ENCODE data around the gene NECTIN2. TPM values are rescaled to one million over a fixed set of nuclear protein-coding genes. Genes with fewer than 3 reads are reported as not detected.
"Not testable (repeated sequence)": the region's sequence is repeated elsewhere in the genome, so short reads cannot be mapped to it uniquely, and the experiment has no call there.

The NECTIN2 gene
- total RNA-seq, 4 donors from 2014 or later: 63.2 to 126 (median 90.4) TPM

DNA sequence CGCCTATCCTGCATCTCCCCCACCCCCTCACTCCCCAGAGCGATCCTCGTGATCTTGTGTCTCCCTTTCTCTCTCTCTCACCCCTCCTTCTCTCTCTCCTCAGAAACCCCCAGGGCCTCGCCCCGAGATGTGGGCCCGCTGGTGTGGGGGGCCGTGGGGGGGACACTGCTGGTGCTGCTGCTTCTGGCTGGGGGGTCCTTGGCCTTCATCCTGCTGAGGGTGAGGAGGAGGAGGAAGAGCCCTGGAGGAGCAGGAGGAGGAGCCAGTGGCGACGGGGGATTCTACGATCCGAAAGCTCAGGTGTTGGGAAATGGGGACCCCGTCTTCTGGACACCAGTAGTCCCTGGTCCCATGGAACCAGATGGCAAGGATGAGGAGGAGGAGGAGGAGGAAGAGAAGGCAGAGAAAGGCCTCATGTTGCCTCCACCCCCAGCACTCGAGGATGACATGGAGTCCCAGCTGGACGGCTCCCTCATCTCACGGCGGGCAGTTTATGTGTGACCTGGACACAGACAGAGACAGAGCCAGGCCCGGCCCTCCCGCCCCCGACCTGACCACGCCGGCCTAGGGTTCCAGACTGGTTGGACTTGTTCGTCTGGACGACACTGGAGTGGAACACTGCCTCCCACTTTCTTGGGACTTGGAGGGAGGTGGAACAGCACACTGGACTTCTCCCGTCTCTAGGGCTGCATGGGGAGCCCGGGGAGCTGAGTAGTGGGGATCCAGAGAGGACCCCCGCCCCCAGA, 32.2 kb downstream of the NECTIN2 start:
- Histone ChIP-seq H3K9me3 (no peaks in the 10 kb centered on the region), H3K27me3 (no peaks in the 10 kb centered on the region), H3K27ac (no peak overlapping the region), H3K4me1 (peaks cover 0 to 7% (median 0%) of the 10 kb centered on the region in 4 donors), H3K36me3 (peaks cover 0 to 88% (median 6%) of the 10 kb centered on the region in 3 donors), H3K4me3 (no peak overlapping the region)
- no peak for DNase-seq (ENCODE audit: low spot score in 2 of 2)
- WGBS, 2 donors: 75% methylated on average over 26 of the region's 26 CpGs
- TF ChIP-seq POLR2A (IDR thresholded peaks at IDR 0.05): no peak

DNA sequence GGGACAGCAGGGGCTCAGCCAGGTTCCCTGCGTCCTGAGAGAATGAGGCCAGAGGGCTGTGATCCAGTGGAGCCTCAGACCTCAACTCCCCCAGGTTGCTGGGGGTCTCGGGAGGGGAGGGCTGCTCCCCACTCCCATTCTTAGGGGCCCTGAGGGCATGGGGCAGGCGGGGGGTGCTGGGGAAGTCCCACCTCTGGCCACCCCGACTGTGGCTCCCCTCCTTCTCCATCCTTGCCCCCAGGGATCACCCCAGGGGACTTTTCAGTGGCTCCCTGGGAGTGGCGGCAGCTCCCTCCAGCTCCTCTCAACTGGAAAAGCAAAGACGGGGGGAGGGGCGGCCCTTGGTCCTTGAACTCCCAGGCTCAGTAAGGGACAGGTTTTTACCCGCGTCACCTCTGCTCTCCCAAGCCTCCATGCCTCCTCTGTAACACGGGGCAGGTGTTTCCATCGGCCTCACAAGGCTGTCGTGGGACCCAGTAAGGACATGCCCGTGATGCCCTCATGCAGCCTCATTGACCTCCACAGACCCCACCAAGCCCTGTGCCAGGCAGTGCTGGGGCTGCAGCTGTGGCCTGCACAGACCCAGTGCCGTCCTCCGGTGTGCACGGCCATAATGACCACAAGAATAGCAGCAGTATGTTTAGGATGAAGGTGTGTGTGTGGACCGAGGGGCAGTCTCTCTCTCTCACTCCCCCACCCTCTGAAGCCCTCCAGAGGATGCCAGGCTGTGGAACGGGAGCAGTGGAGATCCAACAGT, 33.4 kb downstream of the NECTIN2 start:
- no peaks in the 10 kb centered on the region for H3K9me3 ChIP-seq
- TF ChIP-seq, protein P1, sequence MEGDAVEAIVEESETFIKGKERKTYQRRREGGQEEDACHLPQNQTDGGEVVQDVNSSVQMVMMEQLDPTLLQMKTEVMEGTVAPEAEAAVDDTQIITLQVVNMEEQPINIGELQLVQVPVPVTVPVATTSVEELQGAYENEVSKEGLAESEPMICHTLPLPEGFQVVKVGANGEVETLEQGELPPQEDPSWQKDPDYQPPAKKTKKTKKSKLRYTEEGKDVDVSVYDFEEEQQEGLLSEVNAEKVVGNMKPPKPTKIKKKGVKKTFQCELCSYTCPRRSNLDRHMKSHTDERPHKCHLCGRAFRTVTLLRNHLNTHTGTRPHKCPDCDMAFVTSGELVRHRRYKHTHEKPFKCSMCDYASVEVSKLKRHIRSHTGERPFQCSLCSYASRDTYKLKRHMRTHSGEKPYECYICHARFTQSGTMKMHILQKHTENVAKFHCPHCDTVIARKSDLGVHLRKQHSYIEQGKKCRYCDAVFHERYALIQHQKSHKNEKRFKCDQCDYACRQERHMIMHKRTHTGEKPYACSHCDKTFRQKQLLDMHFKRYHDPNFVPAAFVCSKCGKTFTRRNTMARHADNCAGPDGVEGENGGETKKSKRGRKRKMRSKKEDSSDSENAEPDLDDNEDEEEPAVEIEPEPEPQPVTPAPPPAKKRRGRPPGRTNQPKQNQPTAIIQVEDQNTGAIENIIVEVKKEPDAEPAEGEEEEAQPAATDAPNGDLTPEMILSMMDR (IDR thresholded peaks at IDR 0.05): no peak
- TF ChIP-seq POLR2A (IDR thresholded peaks at IDR 0.05): no peak
- TF ChIP-seq EP300 (IDR thresholded peaks at IDR 0.05): no peak
- no peak overlapping the region for H3K27ac ChIP-seq
- peaks cover 0 to 88% (median 0%) of the 10 kb centered on the region in 3 donors for H3K36me3 ChIP-seq
- no peaks in the 10 kb centered on the region for H3K27me3 ChIP-seq
- no peak for DNase-seq (ENCODE audit: low spot score in 2 of 2)
- H3K4me3 ChIP-seq: no peak overlapping the region
- H3K4me1 ChIP-seq: peaks cover 0 to 7% (median 0%) of the 10 kb centered on the region in 4 donors
- 61 to 71% methylated on average over 13 to 17 of the region's 18 CpGs for WGBS, 2 donors

DNA sequence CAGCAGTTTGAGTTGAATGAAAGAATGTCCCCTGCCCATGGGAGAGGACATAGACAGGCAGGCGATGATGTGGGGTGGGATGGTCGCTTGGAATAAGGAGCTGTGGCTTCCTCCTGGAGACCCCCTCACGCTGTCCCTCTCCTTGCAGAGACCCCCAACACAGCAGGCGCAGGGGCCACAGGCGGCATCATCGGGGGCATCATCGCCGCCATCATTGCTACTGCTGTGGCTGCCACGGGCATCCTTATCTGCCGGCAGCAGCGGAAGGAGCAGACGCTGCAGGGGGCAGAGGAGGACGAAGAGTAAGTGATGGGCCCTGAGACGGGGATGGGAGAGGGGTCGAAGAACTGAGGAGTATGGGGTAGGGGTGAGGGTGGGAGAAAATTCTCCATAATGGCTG, 36.0 kb downstream of the NECTIN2 start:
- H3K27me3 ChIP-seq: no peaks in the 10 kb centered on the region
- peaks cover 0 to 86% (median 0%) of the 10 kb centered on the region in 3 donors for H3K36me3 ChIP-seq
- DNase-seq (ENCODE audit: low spot score in 2 of 2): no peak
- no peak overlapping the region for H3K27ac ChIP-seq
- no peak overlapping the region for H3K4me3 ChIP-seq
- TF ChIP-seq POLR2A (IDR thresholded peaks at IDR 0.05) (no peak), EP300 (IDR thresholded peaks at IDR 0.05) (no peak)
- TF ChIP-seq, protein P1 (IDR thresholded peaks at IDR 0.05): no peak
- no peaks in the 10 kb centered on the region for H3K9me3 ChIP-seq
- H3K4me1 ChIP-seq: peaks cover 0 to 4% (median 0%) of the 10 kb centered on the region in 4 donors
- WGBS, 2 donors: 92 to 94% methylated on average over 15 of the region's 15 CpGs

DNA sequence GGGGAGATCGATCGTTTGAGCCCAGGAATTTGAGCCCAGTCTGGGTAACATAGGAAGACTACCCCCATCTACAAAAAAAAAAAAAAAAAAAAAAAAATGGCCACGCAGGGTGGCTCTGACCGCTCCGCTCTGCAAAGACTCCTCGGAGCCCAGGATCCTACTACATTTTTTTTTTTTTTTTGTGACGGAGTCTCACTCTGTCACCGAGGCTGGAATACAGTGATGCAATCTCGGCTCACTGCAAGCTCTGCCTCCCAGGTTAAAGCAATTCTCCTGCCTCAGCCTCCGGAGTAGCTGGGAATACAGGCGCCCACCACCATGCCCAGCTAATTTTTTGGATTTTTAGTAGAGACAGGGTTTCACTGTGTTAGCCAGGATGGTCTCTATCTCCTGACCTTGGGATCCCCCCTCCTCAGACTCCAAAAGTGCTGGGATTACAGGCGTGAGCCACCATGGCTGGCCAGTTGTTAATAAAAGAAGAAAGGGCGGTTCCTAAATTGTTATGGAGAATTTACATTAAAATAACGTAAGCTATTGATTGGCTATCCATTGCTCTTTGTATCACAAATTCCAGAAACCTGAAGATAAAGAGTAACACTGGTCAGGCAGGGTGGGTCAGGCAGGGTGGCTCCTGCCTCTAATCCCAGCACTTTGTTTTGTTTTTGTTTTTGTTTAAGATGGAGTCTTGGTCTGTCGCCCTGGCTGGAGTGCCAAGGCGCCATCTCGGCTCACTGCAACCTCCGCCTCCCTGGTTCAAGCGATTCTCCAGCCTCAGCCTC, 36.7 kb downstream of the NECTIN2 start:
- H3K27me3 ChIP-seq; H3K27ac ChIP-seq; H3K4me3 ChIP-seq; H3K9me3 ChIP-seq; H3K4me1 ChIP-seq; DNase-seq (ENCODE audit: low spot score in 2 of 2): not testable (repeated sequence)
- H3K36me3 ChIP-seq: peaks cover 0 to 86% (median 0%) of the 10 kb centered on the region in 3 donors
- WGBS, 2 donors: 86 to 89% methylated on average over 19 of the region's 19 CpGs

DNA sequence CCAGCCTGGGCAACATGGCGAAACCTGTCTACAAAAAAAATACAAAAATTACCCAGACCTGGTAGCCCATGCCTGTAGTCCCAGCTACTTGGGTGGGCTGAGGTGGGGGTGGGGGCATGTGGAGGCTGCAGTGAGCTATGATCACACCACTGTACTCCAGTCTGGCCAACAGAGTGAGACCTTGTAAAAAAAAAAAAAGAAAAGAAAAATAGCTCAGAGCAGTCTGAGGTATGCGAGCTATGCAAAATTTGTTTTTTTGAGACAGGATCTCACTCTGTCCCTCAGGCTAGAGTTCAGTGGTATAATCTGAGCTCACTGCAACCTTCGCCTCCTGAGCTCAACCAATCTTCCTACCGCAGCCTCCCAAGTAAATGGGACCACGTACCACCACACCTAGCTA, 37.8 kb downstream of the NECTIN2 start:
- H3K27me3 ChIP-seq: no peaks in the 10 kb centered on the region
- peaks cover 0 to 86% (median 0%) of the 10 kb centered on the region in 3 donors for H3K36me3 ChIP-seq
- no peak overlapping the region for H3K27ac ChIP-seq

More for the DNA sequence above, 37.8 kb downstream of the NECTIN2 start:
- H3K9me3 ChIP-seq: no peaks in the 10 kb centered on the region
- no peak overlapping the region for H3K4me3 ChIP-seq
- TF ChIP-seq, protein P1 (IDR thresholded peaks at IDR 0.05): no peak
- no peak for TF ChIP-seq POLR2A (IDR thresholded peaks at IDR 0.05)
- no peak for TF ChIP-seq EP300 (IDR thresholded peaks at IDR 0.05)
- no peak for DNase-seq (ENCODE audit: low spot score in 2 of 2)
- peaks cover 0 to 4% (median 0%) of the 10 kb centered on the region in 4 donors for H3K4me1 ChIP-seq
- WGBS, 2 donors: 78 to 79% methylated on average over 5 of the region's 5 CpGs

Measured in tibial nerve (tissue), 4 donors.